Measurements from ENCODE around the gene EXOSC10. TPM values are rescaled to one million over a fixed set of nuclear protein-coding genes. Genes with fewer than 3 reads are reported as not detected.
"Not testable (repeated sequence)": the region's sequence is repeated elsewhere in the genome, so short reads cannot be mapped to it uniquely, and the experiment has no call there.

EXOSC10 gene
- total RNA-seq, 1 donor from 2014 or later: 50.9 TPM

DNA sequence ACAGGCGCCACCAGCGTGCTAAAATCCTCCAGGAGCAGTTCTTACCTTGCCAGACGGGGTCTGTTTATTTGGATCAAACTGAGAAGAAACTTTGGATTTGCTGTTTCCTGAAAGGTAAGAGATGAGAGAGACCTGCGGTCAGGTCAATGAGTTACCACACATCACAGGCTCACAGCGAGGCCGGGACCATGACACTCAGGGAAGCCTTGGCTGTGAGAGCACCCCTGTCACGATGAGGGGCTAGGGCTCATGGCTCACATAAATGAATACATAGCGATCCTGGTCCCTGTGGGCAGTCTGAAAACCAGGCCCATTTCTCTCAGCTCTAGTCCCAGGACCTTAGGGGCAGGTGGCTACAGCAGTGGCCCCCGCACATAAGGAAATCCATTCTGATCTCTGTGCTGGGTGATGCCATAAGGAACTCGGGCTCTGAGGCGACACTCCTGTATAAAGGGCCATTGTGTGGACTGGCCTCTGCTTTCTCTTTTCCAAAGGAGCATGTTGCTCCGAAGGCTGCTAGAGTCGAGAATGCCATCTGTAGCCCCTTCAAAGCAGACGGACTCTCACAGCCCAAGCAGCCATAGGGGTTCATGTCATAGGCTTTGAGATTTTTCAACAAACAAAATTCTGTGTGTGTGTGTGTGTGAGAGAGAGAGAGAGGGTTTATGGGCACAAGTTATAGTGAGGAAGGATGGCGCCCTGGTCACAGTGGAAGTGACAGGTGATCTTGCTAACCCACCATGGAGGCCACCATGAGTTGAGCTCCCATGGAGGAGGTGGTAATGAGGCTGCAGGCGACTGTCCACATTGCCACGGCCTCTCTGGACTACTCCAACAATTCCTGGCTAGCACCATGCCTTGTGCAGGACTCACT is 30.8 kb downstream of the EXOSC10 start:
- Histone ChIP-seq H3K9me3 (no peaks in the 10 kb centered on the region), H3K36me3 (peaks cover 83% of the 10 kb centered on the region), H3K4me1 (no peaks in the 10 kb centered on the region), H3K4me3 (no peak overlapping the region), H3K27ac (no peak overlapping the region), H3K27me3 (no peaks in the 10 kb centered on the region)
- intact Hi-C loops (cut with DNase I): no loop called here
- ATAC-seq (no peak), DNase-seq (peak; percentile 34)
- TF ChIP-seq, protein P1, sequence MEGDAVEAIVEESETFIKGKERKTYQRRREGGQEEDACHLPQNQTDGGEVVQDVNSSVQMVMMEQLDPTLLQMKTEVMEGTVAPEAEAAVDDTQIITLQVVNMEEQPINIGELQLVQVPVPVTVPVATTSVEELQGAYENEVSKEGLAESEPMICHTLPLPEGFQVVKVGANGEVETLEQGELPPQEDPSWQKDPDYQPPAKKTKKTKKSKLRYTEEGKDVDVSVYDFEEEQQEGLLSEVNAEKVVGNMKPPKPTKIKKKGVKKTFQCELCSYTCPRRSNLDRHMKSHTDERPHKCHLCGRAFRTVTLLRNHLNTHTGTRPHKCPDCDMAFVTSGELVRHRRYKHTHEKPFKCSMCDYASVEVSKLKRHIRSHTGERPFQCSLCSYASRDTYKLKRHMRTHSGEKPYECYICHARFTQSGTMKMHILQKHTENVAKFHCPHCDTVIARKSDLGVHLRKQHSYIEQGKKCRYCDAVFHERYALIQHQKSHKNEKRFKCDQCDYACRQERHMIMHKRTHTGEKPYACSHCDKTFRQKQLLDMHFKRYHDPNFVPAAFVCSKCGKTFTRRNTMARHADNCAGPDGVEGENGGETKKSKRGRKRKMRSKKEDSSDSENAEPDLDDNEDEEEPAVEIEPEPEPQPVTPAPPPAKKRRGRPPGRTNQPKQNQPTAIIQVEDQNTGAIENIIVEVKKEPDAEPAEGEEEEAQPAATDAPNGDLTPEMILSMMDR (IDR thresholded peaks at IDR 0.05): no peak

DNA sequence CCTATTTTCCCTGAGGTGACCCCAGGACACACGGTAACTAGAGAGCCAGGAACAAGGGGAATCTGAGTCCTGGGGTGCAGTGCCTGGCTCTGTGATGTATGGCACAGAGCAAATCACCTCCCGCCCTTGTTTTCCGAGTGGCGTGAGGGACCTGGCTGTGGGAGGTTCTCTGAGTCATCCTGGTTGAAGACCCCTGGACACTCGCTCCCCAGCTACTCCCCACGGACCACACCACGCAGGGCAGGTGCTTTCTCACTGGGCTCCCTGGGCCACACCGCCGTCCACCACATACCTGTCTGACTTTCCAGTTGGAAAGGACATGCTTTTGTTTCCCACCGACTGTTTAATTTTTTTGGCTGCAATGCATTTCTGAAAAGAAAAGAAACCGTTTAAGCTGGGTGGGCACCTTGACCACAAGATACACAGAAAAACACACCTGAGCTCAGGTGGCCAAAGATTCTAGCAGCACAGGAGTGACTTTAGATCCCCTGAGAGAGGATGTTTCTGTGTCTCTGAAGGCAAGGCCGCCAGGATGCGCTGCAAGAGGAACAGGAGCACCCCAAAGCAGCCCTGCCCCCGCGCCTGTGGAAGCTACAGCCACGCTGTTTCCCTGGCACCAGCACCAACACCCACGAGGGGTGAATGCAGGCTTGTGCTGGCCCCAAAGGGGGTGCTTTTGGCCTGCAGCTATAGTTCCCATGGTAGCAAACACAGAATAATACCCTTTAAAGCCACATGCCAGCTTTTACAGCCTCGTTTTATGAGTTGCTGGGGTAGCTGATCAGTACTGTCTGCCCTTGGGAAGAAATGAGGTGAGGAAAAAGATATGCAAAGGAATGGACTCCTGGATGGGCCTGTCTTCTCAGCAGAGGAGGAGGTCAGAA is 31.7 kb downstream of the EXOSC10 start:
- Histone ChIP-seq H3K36me3 (peaks cover 74% of the 10 kb centered on the region), H3K27me3 (no peaks in the 10 kb centered on the region), H3K27ac (no peak overlapping the region), H3K4me1 (no peaks in the 10 kb centered on the region), H3K4me3 (no peak overlapping the region), H3K9me3 (no peaks in the 10 kb centered on the region)
- intact Hi-C loops (cut with DNase I): no loop called here
- DNase-seq: peak; percentile 46
- TF ChIP-seq, protein P1 (IDR thresholded peaks at IDR 0.05): no peak
- ATAC-seq: no peak

DNA sequence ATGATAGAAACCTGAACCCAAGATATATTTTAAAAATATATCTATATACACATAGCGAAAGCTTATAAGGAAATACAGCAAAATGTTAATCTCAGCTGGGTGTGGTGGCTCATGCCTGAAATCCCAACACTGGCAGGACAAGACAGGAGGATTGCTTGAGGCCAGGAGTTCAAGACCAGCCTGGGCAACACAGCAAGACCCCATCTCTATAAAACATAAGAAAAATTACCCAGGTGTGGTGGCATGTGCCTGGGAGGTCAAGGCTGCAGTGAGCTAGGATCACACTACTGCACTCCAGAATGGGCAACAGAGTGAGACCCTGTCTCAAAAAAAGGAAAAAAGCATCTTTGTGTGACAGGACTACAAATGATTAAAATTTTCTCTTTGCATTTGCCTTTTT is 33.9 kb downstream of the EXOSC10 start:
- no peak overlapping the region for H3K27ac ChIP-seq
- H3K4me1 ChIP-seq: peaks cover 8% of the 10 kb centered on the region
- H3K36me3 ChIP-seq: peaks cover 52% of the 10 kb centered on the region
- TF ChIP-seq, protein P1 (IDR thresholded peaks at IDR 0.05): no peak
- H3K4me3 ChIP-seq: no peak overlapping the region
- DNase-seq (no peak), ATAC-seq (no peak)
- H3K27me3 ChIP-seq: no peaks in the 10 kb centered on the region
- intact Hi-C loops (cut with DNase I): no loop called here
- no peaks in the 10 kb centered on the region for H3K9me3 ChIP-seq

GRCh38 chr1:11064942-11065341 is 34.7 kb downstream of the EXOSC10 start:
- no peaks in the 10 kb centered on the region for H3K9me3 ChIP-seq
- H3K36me3 ChIP-seq: peaks cover 46% of the 10 kb centered on the region
- intact Hi-C loops (cut with DNase I): no loop called here
- no peak overlapping the region for H3K4me3 ChIP-seq
- DNase-seq (no peak), ATAC-seq (no peak)
- H3K27me3 ChIP-seq: no peaks in the 10 kb centered on the region
- TF ChIP-seq, protein P1 (IDR thresholded peaks at IDR 0.05): no peak
- peaks cover 12% of the 10 kb centered on the region for H3K4me1 ChIP-seq
- H3K27ac ChIP-seq: no peak overlapping the region

DNA sequence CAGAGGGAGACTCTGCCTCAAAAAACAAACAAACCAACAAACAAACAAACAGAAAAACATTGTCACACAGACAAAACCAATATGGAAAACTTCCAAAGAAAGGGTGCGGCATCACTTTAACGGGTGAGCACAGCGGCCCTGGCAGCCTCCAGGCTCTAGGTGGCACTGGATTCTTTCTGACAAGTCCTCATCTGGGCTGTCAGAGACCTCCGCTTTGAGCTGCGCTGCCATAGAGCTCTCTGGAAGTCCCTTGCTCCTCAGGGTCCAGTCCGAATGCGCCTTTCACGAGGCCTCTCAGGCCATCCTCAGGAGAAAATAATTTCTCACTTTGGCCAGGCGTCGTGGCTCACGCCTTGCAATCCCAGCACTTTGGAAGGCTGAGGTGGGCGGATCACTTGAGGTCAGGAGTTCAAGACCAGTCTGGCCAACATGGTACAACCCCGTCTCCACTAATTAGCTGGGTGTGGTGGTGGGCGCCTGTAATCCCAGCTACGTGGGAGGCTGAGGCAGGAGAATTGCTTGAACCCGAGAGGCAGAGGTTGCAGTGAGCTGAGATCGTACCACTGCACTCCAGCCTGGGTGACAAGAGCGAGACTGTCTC is 35.6 kb downstream of the EXOSC10 start:
- H3K27ac ChIP-seq; DNase-seq; H3K9me3 ChIP-seq; H3K27me3 ChIP-seq; ATAC-seq; H3K4me3 ChIP-seq; intact Hi-C loops (cut with DNase I): not testable (repeated sequence)
- H3K4me1 ChIP-seq: peaks cover 15% of the 10 kb centered on the region
- peaks cover 37% of the 10 kb centered on the region for H3K36me3 ChIP-seq
